Neural crest cell (in vitro differentiated cells): ENCODE measurements around the gene ATAD5. TPM values are rescaled to one million over a fixed set of nuclear protein-coding genes. Genes with fewer than 3 reads are reported as not detected.
"Not testable (repeated sequence)": the region's sequence is repeated elsewhere in the genome, so short reads cannot be mapped to it uniquely, and the experiment has no call there.

Source experiments
- DNase-seq: peaks from one replicate; pipeline ENCODE4 v3.0.0; 2021; ENCODE audit warnings: low read depth, mixed read lengths, low spot score
- H3K27ac Mint-ChIP-seq: one replicate; pipeline ENCODE4 v1.8.0; 2021; ENCODE audit warnings: mild to moderate bottlenecking, mixed read lengths; ENCODE audit not compliant: unreplicated experiment
- H3K27me3 Mint-ChIP-seq: 2 replicates; pipeline ENCODE4 v1.8.0; 2021; ENCODE audit warnings: low read depth, mild to moderate bottlenecking, mixed read lengths
- H3K36me3 Mint-ChIP-seq: 2 replicates; pipeline ENCODE4 v1.8.0; 2021; ENCODE audit warnings: low read depth, mild to moderate bottlenecking, mixed read lengths
- H3K4me1 Mint-ChIP-seq: 2 replicates; pipeline ENCODE4 v1.8.0; 2021; ENCODE audit warnings: mixed read lengths
- H3K4me3 Mint-ChIP-seq: one replicate; pipeline ENCODE4 v1.8.0; 2021; ENCODE audit warnings: mild to moderate bottlenecking, mixed read lengths
- H3K9me3 Mint-ChIP-seq: 2 replicates; pipeline ENCODE4 v1.8.0; 2021; ENCODE audit warnings: mixed read lengths
- CTCF ChIP-seq: fragments of 200-600 bp; sonication (generic); conservative IDR thresholded peaks from 2 replicates; pipeline ENCODE4 v1.5.0; 2021; ENCODE audit warnings: antibody characterized with exemption, mild to moderate bottlenecking
- total RNA-seq: library from RNA; stranded (reverse); gene quantifications from 2 replicates; pipeline ENCODE4 v1.2.1, GENCODE V29; 2021

The ATAD5 gene
- total RNA-seq, 1 donor from 2014 or later: 24.0 TPM

- no peak for DNase-seq
- no peaks in the 10 kb centered on the region for H3K9me3 Mint-ChIP-seq
- H3K36me3 Mint-ChIP-seq: no peaks in the 10 kb centered on the region
- H3K27me3 Mint-ChIP-seq: no peaks in the 10 kb centered on the region
- no peak overlapping the region for H3K4me3 Mint-ChIP-seq
- H3K4me1 Mint-ChIP-seq: peaks cover 4% of the 10 kb centered on the region
- peak overlapping the region; percentile 27 for H3K27ac Mint-ChIP-seq
- TF ChIP-seq CTCF: no peak
Measured at GRCh38 chr17:30809867-30810266, 21.9 kb upstream of the ATAD5 start.

- H3K4me3 Mint-ChIP-seq: no peak overlapping the region
- peaks cover 4% of the 10 kb centered on the region for H3K4me1 Mint-ChIP-seq
- no peaks in the 10 kb centered on the region for H3K36me3 Mint-ChIP-seq
- DNase-seq: no peak
- H3K27me3 Mint-ChIP-seq: no peaks in the 10 kb centered on the region
- no peaks in the 10 kb centered on the region for H3K9me3 Mint-ChIP-seq
- no peak for TF ChIP-seq CTCF
- peak overlapping the region; percentile 41 for H3K27ac Mint-ChIP-seq
Measured at GRCh38 chr17:30812218-30813177, 19.3 kb upstream of the ATAD5 start.

GRCh38 chr17:30814236-30814635 is 17.5 kb upstream of the ATAD5 start:
- not testable (repeated sequence) for H3K27me3 Mint-ChIP-seq, H3K27ac Mint-ChIP-seq, H3K9me3 Mint-ChIP-seq, DNase-seq, H3K4me3 Mint-ChIP-seq, H3K4me1 Mint-ChIP-seq, H3K36me3 Mint-ChIP-seq

GRCh38 chr17:30814860-30815259 is 16.9 kb upstream of the ATAD5 start:
- not testable (repeated sequence) for H3K27ac Mint-ChIP-seq, H3K4me3 Mint-ChIP-seq, H3K27me3 Mint-ChIP-seq, DNase-seq, H3K9me3 Mint-ChIP-seq, H3K4me1 Mint-ChIP-seq, H3K36me3 Mint-ChIP-seq

GRCh38 chr17:30816165-30816564 is 15.6 kb upstream of the ATAD5 start:
- peaks cover 5% of the 10 kb centered on the region for H3K4me1 Mint-ChIP-seq
- no peaks in the 10 kb centered on the region for H3K27me3 Mint-ChIP-seq
- TF ChIP-seq CTCF: no peak
- no peaks in the 10 kb centered on the region for H3K36me3 Mint-ChIP-seq
- DNase-seq: no peak
- no peak overlapping the region for H3K4me3 Mint-ChIP-seq
- no peak overlapping the region for H3K27ac Mint-ChIP-seq
- H3K9me3 Mint-ChIP-seq: no peaks in the 10 kb centered on the region

- Mint-ChIP-seq H3K27me3 (no peaks in the 10 kb centered on the region), H3K4me3 (peak overlapping the region; percentile 57), H3K9me3 (no peaks in the 10 kb centered on the region), H3K36me3 (no peaks in the 10 kb centered on the region), H3K27ac (no peak overlapping the region), H3K4me1 (peaks cover 28% of the 10 kb centered on the region)
- DNase-seq: no peak
- no peak for TF ChIP-seq CTCF
Measured at GRCh38 chr17:30819971-30820705, 11.6 kb upstream of the ATAD5 start.
